ENCODE data around the gene PAFAH1B1.
A peak's percentile ranks its signal among the peaks of the same experiment; 100 is the strongest.

The PAFAH1B1 gene

DNA sequence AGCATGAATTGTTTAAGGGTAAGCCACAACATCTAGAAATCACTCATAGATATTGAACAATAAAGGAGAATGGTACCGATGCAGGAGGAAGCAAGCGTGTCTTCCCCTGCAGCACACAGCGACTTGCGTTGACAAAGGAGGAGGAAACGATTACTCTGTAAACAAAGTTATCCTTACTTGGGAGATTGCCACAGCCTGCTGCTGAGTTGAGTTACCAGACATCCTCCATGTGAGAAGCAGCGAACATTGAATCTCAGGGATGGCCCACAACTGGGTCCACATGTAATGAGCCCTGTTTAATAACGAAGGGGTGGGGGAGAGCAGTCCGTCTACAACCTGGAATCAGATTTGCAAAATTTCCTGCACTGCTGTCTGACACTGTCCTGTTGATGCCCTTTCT, 90.5 kb downstream of the PAFAH1B1 start:
- Histone ChIP-seq H3K9me3 (ENCODE audit: low read length) (no peaks in the 10 kb centered on the region), H3K9ac (ENCODE audit: low read length) (no peak overlapping the region), H3K27ac (ENCODE audit: low read depth, low read length) (no peak overlapping the region), H3K4me1 (ENCODE audit: insufficient read depth, low read length) (peaks cover 27% of the 10 kb centered on the region), H3K4me3 (ENCODE audit: low read depth in 1 of 2, low read length in 2 of 2) (no peak overlapping the region), H3K27me3 (ENCODE audit: control insufficient read depth in 1 of 2, insufficient read depth in 2 of 2, low read length in 2 of 2) (no peaks in the 10 kb centered on the region), H3K36me3 (ENCODE audit: insufficient read depth, low read length) (peaks cover 57% of the 10 kb centered on the region)

- H3K27me3 ChIP-seq (ENCODE audit: control insufficient read depth in 1 of 2, insufficient read depth in 2 of 2, low read length in 2 of 2), result no peaks in the 10 kb centered on the region
- peaks cover 63% of the 10 kb centered on the region for H3K36me3 ChIP-seq (ENCODE audit: insufficient read depth, low read length)
- no peak overlapping the region for H3K27ac ChIP-seq (ENCODE audit: low read depth, low read length)
These were observed 91.1 kb downstream of the PAFAH1B1 start for GRCh38 chr17:2684549-2684948.

DNA sequence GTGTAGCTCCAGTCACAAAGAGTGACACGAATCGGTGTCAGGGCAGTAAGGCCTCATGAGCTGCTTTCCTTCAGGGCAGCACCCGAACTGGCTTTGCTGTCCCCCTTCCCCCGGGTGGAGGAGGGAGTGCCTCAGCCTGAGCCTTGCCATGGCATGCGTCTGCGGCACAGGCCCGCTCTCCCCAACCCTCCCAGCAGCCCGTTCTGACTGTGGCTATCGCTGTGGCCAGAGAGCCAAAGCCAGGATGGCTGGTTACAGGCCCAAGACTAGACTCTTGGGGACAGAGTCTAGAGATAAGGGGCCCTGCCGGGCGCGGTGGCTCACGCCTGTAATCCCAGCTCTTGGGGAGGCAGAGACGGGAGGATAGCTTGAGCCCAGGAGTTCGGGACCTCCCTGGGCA, 92.2 kb downstream of the PAFAH1B1 start:
- H3K4me1 ChIP-seq (ENCODE audit: insufficient read depth, low read length), result peaks cover 27% of the 10 kb centered on the region
- H3K9me3 ChIP-seq (ENCODE audit: low read length), result no peaks in the 10 kb centered on the region
- peaks cover 53% of the 10 kb centered on the region for H3K36me3 ChIP-seq (ENCODE audit: insufficient read depth, low read length)
- H3K27ac ChIP-seq (ENCODE audit: low read depth, low read length), result no peak overlapping the region
- H3K9ac ChIP-seq (ENCODE audit: low read length), result no peak overlapping the region
- no peaks in the 10 kb centered on the region for H3K27me3 ChIP-seq (ENCODE audit: control insufficient read depth in 1 of 2, insufficient read depth in 2 of 2, low read length in 2 of 2)
- no peak overlapping the region for H3K4me3 ChIP-seq (ENCODE audit: low read depth in 1 of 2, low read length in 2 of 2)

More at GRCh38 chr17:2684549-2684948, 91.1 kb downstream of the PAFAH1B1 start:
- no peak overlapping the region for H3K4me3 ChIP-seq (ENCODE audit: low read depth in 1 of 2, low read length in 2 of 2)
- H3K9ac ChIP-seq (ENCODE audit: low read length), result no peak overlapping the region
- H3K4me1 ChIP-seq (ENCODE audit: insufficient read depth, low read length), result peaks cover 27% of the 10 kb centered on the region
- H3K9me3 ChIP-seq (ENCODE audit: low read length), result no peaks in the 10 kb centered on the region

- Histone ChIP-seq H3K4me1 (ENCODE audit: insufficient read depth, low read length) (peaks cover 27% of the 10 kb centered on the region), H3K27me3 (ENCODE audit: control insufficient read depth in 1 of 2, insufficient read depth in 2 of 2, low read length in 2 of 2) (no peaks in the 10 kb centered on the region), H3K9ac (ENCODE audit: low read length) (no peak overlapping the region), H3K9me3 (ENCODE audit: low read length) (no peaks in the 10 kb centered on the region), H3K27ac (ENCODE audit: low read depth, low read length) (peak overlapping the region; percentile 35), H3K36me3 (ENCODE audit: insufficient read depth, low read length) (peaks cover 40% of the 10 kb centered on the region), H3K4me3 (ENCODE audit: low read depth in 1 of 2, low read length in 2 of 2) (no peak overlapping the region)
These were observed 93.6 kb downstream of the PAFAH1B1 start for GRCh38 chr17:2687074-2687418.

DNA sequence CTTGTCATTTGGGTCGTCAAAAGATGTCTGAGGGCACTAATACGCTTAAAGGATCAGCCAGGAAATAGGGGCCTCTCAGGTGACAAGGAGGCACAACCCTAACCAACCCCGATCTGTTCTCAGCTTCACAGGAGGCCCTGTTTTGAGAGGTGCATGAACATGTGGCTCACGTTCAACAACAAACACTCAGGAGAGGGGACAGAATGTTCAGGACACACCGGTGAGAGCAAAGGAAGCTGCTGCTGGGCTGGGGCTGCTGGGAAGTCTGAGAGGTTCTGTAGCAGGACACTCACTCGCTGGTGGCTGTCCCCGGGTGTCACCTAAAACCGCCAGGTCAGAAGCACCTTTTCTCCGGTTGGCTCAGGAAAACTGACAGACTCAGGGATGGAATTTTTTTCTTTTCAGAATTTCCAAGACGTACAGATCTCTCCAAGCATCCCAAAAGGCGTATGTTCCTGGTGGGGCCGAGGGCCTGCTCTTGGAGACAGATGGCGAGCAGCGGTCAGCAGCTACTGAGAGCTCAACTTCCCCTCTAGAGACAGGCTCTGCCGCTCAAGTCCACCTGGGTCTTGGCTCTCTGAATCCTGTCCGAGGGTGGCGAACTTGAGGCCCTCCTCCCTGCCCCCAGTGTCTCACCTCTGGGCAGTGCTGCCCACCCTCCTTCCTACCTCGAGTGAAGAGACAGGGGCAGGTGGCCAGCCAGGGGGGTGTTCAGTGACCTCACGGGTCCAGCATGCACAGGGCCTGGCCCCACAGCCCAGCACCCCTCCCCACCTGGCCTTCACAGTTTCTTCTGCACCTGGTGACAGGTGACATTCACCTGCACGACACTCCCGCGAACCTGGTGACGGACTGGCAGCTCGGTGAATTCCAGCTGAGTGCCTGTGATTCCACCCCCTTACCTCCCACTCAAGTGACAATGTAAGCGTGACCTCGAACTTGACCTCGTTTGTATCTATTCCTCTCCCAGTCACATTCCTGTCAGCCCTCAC, 95.2 kb downstream of the PAFAH1B1 start:
- H3K9me3 ChIP-seq (ENCODE audit: low read length), result no peaks in the 10 kb centered on the region
- H3K4me3 ChIP-seq (ENCODE audit: low read depth in 1 of 2, low read length in 2 of 2), result no peak overlapping the region
- no peaks in the 10 kb centered on the region for H3K27me3 ChIP-seq (ENCODE audit: control insufficient read depth in 1 of 2, insufficient read depth in 2 of 2, low read length in 2 of 2)
- peaks cover 27% of the 10 kb centered on the region for H3K4me1 ChIP-seq (ENCODE audit: insufficient read depth, low read length)
- peaks cover 33% of the 10 kb centered on the region for H3K36me3 ChIP-seq (ENCODE audit: insufficient read depth, low read length)
- no peak overlapping the region for H3K9ac ChIP-seq (ENCODE audit: low read length)
- H3K27ac ChIP-seq (ENCODE audit: low read depth, low read length), result no peak overlapping the region

GRCh38 chr17:2689411-2690164, 96.1 kb downstream of the PAFAH1B1 start:
- Histone ChIP-seq H3K36me3 (ENCODE audit: insufficient read depth, low read length) (peaks cover 31% of the 10 kb centered on the region), H3K4me3 (ENCODE audit: low read depth in 1 of 2, low read length in 2 of 2) (no peak overlapping the region), H3K27me3 (ENCODE audit: control insufficient read depth in 1 of 2, insufficient read depth in 2 of 2, low read length in 2 of 2) (no peaks in the 10 kb centered on the region), H3K9me3 (ENCODE audit: low read length) (no peaks in the 10 kb centered on the region), H3K4me1 (ENCODE audit: insufficient read depth, low read length) (peaks cover 20% of the 10 kb centered on the region), H3K9ac (ENCODE audit: low read length) (no peak overlapping the region), H3K27ac (ENCODE audit: low read depth, low read length) (no peak overlapping the region)

- H3K27me3 ChIP-seq (ENCODE audit: control insufficient read depth in 1 of 2, insufficient read depth in 2 of 2, low read length in 2 of 2), result no peaks in the 10 kb centered on the region
- no peaks in the 10 kb centered on the region for H3K9me3 ChIP-seq (ENCODE audit: low read length)
- no peak overlapping the region for H3K4me3 ChIP-seq (ENCODE audit: low read depth in 1 of 2, low read length in 2 of 2)
- peaks cover 29% of the 10 kb centered on the region for H3K36me3 ChIP-seq (ENCODE audit: insufficient read depth, low read length)
- H3K9ac ChIP-seq (ENCODE audit: low read length), result no peak overlapping the region
- H3K4me1 ChIP-seq (ENCODE audit: insufficient read depth, low read length), result peaks cover 20% of the 10 kb centered on the region
- no peak overlapping the region for H3K27ac ChIP-seq (ENCODE audit: low read depth, low read length)
These were observed 97.0 kb downstream of the PAFAH1B1 start for GRCh38 chr17:2690165-2691068.

DNA sequence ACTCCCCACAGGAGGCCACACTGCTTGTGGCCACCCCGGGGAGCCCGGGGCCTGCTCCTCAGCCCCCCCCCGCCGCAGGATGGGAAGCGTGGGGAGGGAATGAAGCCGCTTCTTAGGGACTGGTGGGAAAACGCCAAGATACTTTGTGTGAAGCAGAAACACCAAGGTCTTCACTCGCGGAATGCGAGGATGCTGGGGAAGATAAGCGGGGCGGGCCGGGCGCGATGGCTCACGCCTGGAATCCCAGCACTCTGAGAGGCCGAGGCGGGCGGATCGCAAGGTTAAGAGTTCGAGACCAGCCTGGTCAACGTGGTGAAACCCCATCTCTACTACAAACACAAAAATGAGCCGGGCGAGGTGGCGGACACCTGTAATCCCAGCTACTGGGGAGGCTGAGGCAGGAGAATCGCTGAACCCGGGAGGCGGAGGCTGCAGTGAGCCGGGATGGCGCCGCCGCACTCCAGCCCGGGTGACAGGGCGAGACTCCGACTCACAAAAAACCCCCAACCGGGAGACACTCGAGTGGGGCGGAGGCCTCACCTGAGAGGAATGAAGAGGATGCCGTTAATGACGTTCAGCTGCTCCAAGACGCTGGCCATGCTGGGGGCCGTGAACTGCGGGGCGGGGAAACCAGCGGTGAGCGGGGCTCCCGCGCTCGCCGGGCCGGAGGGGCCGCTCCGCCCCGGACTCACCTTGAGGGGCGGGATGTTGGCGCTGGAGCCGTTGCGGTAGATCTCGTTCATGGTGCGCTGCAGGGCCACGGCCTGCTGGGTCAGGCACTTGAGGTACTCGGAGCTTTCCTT, 97.8 kb downstream of the PAFAH1B1 start:
- peaks cover 17% of the 10 kb centered on the region for H3K4me1 ChIP-seq (ENCODE audit: insufficient read depth, low read length)
- no peak overlapping the region for H3K9ac ChIP-seq (ENCODE audit: low read length)
- peaks cover 37% of the 10 kb centered on the region for H3K36me3 ChIP-seq (ENCODE audit: insufficient read depth, low read length)
- no peaks in the 10 kb centered on the region for H3K9me3 ChIP-seq (ENCODE audit: low read length)
- H3K27me3 ChIP-seq (ENCODE audit: control insufficient read depth in 1 of 2, insufficient read depth in 2 of 2, low read length in 2 of 2), result no peaks in the 10 kb centered on the region
- H3K4me3 ChIP-seq (ENCODE audit: low read depth in 1 of 2, low read length in 2 of 2), result no peak overlapping the region
- H3K27ac ChIP-seq (ENCODE audit: low read depth, low read length), result no peak overlapping the region

DNA sequence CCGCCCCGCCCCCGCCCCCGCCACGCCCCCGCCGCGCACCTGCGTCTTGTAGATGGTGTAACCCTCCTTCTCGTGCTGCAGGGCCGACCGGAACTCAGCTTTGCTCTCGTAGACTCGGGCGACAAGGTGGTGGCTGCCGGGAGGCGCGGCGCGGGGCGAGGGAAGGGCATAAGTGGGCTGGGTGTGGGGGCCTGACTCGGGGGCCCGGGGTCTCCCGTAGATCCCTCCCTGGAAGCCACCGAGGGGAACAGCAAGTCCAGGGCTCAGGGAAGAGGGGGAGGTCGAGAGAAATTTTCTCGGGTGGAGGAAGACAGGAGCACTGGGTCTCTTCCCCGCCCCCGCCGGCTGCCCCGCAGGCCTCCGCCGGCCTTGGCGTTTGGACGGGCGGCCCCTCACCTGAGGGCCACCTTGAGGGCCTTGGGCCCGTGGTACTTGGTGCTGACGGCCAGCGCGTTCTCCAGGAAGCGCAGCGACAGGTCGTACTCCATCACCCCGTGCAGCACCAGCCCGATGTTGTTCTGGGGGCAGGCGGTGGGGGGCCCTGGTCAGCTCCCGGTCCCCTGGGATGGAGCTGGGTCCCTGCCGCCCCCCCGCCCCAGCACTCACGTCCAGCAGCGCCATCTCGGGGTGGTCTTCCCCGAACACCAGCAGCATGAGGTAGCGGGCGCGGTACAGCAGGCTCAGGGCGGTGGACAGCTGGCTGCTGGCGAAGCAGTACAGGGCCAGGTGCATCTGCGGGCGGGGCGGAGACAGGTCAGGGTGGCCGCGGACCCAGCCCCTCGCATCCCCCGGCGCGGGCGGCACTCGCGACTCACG, 98.7 kb downstream of the PAFAH1B1 start:
- no peak overlapping the region for H3K9ac ChIP-seq (ENCODE audit: low read length)
- no peak overlapping the region for H3K4me3 ChIP-seq (ENCODE audit: low read depth in 1 of 2, low read length in 2 of 2)
- no peak overlapping the region for H3K27ac ChIP-seq (ENCODE audit: low read depth, low read length)
- H3K27me3 ChIP-seq (ENCODE audit: control insufficient read depth in 1 of 2, insufficient read depth in 2 of 2, low read length in 2 of 2), result no peaks in the 10 kb centered on the region
- H3K4me1 ChIP-seq (ENCODE audit: insufficient read depth, low read length), result peaks cover 8% of the 10 kb centered on the region
- peaks cover 42% of the 10 kb centered on the region for H3K36me3 ChIP-seq (ENCODE audit: insufficient read depth, low read length)
- H3K9me3 ChIP-seq (ENCODE audit: low read length), result no peaks in the 10 kb centered on the region

DNA sequence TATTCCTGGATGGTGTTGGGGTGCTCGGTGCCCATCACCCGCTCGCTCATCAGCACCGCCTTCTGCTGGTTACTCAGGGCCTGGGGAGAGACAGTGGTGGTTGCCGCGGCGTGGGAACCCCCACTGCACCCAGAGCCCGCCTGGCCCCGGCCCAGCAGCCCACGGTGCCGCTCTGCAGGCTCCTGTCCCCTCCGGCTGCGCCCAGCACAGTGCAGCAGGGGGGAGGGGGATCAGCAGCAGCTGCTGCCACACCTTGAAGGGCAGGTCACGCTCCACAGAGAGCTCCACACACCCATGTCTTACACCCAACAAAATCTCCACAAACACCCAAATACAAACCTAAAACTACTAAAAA, 99.3 kb downstream of the PAFAH1B1 start:
- H3K4me1 ChIP-seq (ENCODE audit: insufficient read depth, low read length), result peaks cover 2% of the 10 kb centered on the region
- H3K9ac ChIP-seq (ENCODE audit: low read length), result no peak overlapping the region
- no peaks in the 10 kb centered on the region for H3K9me3 ChIP-seq (ENCODE audit: low read length)
- peaks cover 42% of the 10 kb centered on the region for H3K36me3 ChIP-seq (ENCODE audit: insufficient read depth, low read length)
- H3K27ac ChIP-seq (ENCODE audit: low read depth, low read length), result no peak overlapping the region
- H3K4me3 ChIP-seq (ENCODE audit: low read depth in 1 of 2, low read length in 2 of 2), result no peak overlapping the region
- no peaks in the 10 kb centered on the region for H3K27me3 ChIP-seq (ENCODE audit: control insufficient read depth in 1 of 2, insufficient read depth in 2 of 2, low read length in 2 of 2)
